ENCODE results near the gene GALNT17. TPM values are rescaled to one million over a fixed set of nuclear protein-coding genes. Genes with fewer than 3 reads are reported as not detected.

The GALNT17 gene
- total RNA-seq = not detected

- no peak for DNase-seq
Observed at GRCh38 chr7:71132127-71132376, at the start of gene GALNT17. TSS of gene GALNT17 (plus strand) at chr7:71132144.

GRCh38 chr7:71095266-71095860, 36.6 kb upstream of the GALNT17 start:
- DNase-seq = no peak

GRCh38 chr7:71096351-71096750, 35.6 kb upstream of the GALNT17 start:
- DNase-seq = no peak

DNA sequence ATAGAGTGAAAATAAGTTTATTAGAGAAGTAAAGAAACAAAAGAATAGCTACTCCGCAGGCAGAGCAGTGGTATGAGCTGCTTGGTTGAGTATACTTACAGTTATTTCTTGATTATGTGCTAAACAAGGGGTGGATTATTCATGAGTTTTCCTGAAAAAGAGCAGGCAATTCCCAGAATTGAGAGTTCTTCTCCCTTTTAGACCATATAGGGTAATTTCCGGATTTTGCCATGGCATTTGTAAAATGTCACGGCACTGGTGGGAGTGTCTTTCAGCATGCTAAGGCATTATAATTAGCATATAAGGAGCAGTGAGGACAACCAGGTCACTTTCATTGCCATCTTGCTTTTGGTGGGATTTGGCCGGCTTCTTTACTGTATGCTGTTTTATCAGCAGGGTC, 25.7 kb upstream of the GALNT17 start:
- no peak for DNase-seq

- no peak for DNase-seq
Observed at GRCh38 chr7:71112436-71112835, 19.5 kb upstream of the GALNT17 start.

DNA sequence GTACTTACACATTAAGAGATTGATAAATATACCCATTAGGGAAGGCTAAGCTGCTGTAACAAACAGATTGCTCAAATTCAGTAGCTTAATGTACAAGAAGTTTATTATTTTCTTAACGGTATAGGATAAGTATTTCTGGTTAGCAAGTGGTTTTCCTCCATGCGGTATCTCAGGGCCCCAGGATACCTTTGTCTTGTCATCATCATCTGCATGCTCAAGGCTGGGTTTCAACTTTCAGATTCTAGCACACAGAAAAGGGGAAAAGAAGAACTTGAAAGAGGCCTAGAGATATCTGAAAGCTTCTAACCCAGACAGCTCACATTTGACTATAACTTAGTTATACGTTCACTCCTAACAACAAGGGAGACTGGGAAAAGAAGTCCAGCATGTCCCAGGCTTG, 11.8 kb upstream of the GALNT17 start:
- no peak for DNase-seq

- no peak for DNase-seq
Observed at GRCh38 chr7:71129126-71129525, 2.8 kb upstream of the GALNT17 start.

GRCh38 chr7:71130031-71130679, 1.8 kb upstream of the GALNT17 start:
- no peak for DNase-seq

- no peak for DNase-seq
Observed at GRCh38 chr7:71131256-71132126, 453 bp upstream of the GALNT17 start.

DNA sequence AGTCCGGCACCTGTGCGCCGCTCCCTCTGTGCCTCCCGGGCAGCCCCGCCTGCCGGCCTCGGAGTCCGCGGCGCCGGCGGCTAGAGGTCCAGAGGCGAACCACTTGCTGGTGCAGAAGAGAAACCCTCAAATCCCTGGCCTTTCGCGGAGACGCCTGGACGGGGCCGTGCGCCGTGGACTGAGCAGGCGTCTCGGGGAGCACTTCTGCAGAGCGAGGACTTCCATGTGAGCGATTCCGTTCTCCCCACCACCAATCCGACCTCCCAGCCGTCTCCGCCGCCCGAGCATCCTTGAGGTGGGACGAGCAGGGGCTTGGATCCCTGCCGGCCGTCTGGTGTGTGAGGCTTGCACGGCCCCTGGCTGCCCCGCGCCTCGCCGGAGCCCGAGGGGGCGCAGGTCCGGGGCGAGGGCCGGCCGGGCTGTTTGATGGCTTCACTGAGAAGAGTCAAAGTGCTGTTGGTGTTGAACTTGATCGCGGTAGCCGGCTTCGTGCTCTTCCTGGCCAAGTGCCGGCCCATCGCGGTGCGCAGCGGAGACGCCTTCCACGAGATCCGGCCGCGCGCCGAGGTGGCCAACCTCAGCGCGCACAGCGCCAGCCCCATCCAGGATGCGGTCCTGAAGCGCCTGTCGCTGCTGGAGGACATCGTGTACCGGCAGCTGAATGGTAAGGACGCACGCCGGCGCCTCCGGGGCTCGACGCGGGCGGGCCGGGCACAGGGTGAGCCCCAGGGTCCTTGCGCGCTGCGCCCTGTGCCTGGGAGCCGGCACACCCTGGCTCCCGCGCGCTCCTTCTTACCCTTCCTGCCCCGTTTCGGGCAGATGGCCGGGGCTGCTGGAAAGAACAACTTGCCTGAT, 660 bp downstream of the GALNT17 start:
- no peak for DNase-seq

DNA sequence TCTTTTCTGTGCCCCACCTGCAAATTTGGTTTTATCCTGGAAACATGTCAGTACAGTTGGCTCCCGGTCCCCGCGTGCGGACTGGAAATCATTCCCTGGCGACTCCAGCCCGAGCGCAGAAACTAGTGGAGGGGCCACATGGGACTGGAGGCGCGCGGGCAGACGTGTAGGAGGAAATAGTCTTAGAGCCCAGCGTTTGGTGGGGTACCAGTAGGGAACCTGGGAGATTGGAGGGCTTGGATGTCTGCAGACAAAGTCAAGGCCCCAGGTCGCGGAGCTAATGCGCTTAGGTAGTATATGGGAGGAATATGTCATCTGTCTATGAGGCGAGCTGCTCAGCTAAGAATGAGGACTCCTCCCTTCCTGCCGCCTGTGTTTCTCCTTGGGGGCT, 1.3 kb downstream of the GALNT17 start:
- no peak for DNase-seq

DNA sequence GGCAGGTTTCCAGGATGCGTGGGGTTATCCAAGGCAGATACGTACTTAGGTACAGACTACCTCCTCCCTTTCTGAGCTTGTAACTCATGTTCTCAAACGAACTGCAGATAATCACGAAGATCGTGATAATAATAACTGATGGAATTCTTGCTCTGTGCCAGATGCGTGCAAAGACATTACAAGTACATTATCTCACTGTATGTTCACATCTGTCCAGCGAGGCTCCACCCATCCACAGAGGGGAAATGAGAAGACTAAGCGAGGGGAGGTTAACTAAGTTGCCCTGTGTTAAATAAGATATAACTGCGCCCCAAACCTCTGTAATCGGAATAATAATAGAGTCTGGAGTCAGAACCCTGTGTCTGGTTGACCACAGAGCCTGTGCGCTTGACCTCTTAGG, 1.9 kb downstream of the GALNT17 start:
- DNase-seq = no peak

GRCh38 chr7:71135116-71135515, 3.2 kb downstream of the GALNT17 start:
- DNase-seq = no peak

GRCh38 chr7:71135663-71136062, 3.7 kb downstream of the GALNT17 start:
- no peak for DNase-seq

DNA sequence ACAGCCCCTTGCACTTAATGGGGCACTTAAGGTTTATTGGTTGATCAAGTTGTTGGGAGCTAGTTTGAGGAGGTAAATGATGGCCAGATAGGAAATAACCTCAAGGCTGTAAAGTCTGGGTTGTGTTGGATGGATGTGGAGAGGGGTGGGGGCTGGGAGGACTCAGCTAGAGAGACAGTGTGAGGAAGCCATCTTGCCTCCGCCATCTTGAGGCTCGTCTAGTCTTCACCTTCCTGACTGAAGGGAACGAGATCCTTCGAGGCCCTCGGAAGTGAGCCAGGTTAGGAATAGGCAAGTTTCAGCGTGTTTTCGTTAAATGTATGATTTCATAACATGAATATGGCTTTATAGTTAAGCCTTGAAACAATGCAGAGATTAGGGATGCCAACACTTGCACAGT, 5.5 kb downstream of the GALNT17 start:
- DNase-seq = no peak

- no peak for DNase-seq
Observed at GRCh38 chr7:71140264-71140663, 8.3 kb downstream of the GALNT17 start.

- DNase-seq = no peak
Observed at GRCh38 chr7:71144963-71145362, 13.0 kb downstream of the GALNT17 start.

DNA sequence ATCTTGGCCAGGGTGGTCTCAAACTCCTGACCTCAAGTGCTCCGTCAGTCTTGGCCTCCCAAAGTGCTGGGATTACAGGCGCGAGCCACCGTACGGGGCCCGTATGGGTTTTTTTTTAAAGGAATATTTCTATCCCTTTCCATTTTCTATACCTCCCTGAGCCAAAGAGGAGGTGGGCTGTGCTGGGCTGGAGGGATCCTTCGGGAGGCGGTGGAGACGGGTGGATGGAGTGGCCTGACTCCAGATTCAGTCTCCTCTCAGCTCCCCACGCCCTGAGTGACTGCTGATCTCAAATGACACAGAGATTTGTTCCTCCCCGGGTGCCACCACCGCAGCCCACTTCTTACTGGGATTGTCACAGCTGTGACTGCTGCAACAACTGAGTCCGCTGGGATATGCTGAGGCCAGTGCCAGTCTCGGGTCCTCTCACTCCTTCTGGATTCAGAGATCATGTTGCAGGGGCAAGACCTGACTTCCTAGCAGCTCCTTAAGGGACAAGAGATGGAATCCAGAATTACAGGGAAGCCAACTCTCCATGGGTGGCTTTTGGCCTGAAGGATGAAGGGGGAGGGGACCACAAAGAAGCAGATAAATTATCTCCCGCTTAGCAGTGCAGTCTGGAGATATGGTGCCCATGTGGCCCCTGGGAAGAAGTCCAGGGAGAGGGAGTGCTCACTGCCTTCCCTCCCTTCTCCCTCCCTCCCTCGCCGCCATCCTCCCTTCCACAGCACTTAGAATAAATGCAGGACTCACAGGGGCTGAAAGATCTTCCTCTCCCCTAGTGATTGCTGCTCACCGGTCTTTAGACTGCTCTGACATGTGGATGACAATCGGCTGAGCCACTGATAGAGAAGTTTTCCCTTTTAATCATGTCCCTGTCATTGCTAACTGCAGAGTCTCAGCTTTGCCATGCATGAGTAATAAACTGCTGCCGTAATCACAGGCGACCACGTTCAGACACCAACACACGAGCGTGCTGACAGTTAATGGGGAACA, 14.3 kb downstream of the GALNT17 start:
- DNase-seq = no peak

DNA sequence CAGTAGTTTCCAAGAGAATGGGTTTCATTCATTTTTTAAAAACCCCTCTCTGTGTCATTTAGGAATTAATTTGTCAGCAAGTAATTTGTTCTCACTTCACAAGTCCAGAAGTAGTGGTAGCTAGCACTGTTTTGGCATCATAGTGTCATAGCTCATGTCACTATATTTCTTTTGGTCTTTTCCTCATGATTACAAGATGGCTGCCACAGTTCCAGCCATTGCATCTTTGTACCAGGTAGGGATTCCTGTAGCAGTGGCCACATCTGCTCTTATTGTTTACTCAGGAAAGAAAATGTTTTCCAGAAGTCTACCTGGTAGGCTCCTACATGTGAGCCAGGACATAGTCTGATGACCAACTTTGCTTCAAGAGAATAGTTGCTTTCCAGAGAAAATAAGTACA, 16.2 kb downstream of the GALNT17 start:
- DNase-seq = no peak

DNA sequence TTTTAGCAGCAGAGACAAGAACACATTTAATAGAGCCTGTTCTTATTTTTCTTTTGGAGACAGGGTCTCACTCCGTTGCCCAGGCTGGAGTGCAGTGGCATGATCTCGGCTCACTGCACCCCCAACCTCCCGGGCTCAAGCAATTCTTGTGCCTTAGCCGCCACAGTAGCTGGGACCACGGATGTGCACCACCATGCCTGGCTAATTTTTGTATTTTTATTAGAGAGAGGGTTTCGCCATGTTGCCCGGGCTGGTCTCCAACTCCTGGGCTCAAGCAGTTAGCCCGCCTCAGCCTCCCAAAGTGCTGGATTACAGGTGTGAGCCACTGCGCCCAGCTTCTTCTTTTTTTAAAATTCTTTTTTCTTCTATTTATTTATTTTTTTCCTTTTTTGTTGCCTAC, 23.3 kb downstream of the GALNT17 start:
- DNase-seq = no peak

DNA sequence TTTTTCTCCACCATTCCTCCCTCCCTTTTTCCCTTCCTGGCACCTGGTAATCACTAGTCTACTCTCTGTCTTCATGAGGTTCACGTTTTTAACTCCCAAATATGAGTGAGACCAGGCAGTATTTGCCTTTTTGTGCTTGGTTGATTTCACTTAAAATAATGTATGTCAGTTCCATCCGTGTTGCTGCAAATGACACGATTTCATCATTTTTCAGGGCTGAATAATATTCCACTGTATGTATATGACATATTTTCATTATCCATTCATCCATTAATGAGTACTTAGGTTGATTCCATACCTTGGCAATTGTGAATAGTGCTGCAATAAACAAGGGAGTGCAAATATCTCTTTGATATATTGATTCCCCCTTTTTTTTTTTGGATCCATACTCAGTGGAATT, 25.8 kb downstream of the GALNT17 start:
- DNase-seq = no peak

DNA sequence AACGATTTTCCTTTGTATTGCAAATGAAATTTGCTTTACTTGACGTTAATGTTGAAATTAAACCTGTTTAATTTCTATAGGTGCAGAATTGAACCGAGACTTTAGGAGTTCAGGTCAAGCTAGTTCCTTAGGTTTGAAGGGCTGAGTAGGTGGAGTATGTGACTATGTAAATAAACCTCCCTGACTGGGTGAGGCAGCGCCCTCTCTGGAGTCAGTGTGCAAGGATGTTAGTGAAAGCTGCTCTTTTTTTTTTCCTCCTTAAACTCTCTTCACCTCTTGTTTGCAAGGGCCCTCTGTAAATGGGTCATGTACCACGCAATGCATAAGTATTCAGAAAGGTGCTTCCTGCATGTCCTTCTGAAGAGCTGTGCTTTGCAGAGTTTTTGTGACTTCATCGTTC, 33.8 kb downstream of the GALNT17 start:
- no peak for DNase-seq

Data from effector CD4-positive, alpha-beta T cell (primary cell).